Neural progenitor cell (in vitro differentiated cells): Measurements from ENCODE around the gene MOGAT3. TPM values are rescaled to one million over a fixed set of nuclear protein-coding genes. Genes with fewer than 3 reads are reported as not detected.
A peak's percentile ranks its signal among the peaks of the same experiment; 100 is the strongest.

Experiments
- DNase-seq: peaks from one replicate; pipeline ENCODE4 v3.0.0-alpha.2; 2016; ENCODE audit warnings: low spot score
- H2AFZ ChIP-seq: fragments of 200-600 bp; sonication (generic); replicated peaks from 2 replicates; pipeline ENCODE4 v1.6.1; 2016; ENCODE audit warnings: antibody characterized with exemption
- H3F3A ChIP-seq: fragments of 200-600 bp; sonication (generic); 2 replicates; pipeline ENCODE4 v1.6.1; 2016; ENCODE audit warnings: antibody characterized with exemption, low read depth
- H3K27ac ChIP-seq: fragments of 200-600 bp; sonication (generic); 2 replicates; pipeline ENCODE4 v1.5.1; 2016; ENCODE audit warnings: mild to moderate bottlenecking
- H3K27me3 ChIP-seq: fragments of 200-600 bp; sonication (generic); 2 replicates; pipeline ENCODE4 v1.6.1; 2016; ENCODE audit warnings: mild to moderate bottlenecking, moderate library complexity
- H3K36me3 ChIP-seq: fragments of 200-600 bp; sonication (generic); 2 replicates; pipeline ENCODE4 v1.5.1; 2016
- H3K4me1 ChIP-seq: fragments of 200-600 bp; sonication (generic); 2 replicates; pipeline ENCODE4 v1.6.1; 2016; ENCODE audit warnings: mixed run types
- H3K4me2 ChIP-seq: fragments of 200-600 bp; sonication (generic); 2 replicates; pipeline ENCODE4 v1.6.1; 2016
- H3K4me3 ChIP-seq: fragments of 200-600 bp; sonication (generic); 2 replicates; pipeline ENCODE4 v1.5.1; 2016
- H3K79me2 ChIP-seq: fragments of 200-600 bp; sonication (generic); 2 replicates; pipeline ENCODE4 v1.6.1; 2016; ENCODE audit warnings: low read depth
- H3K9ac ChIP-seq: fragments of 200-600 bp; sonication (generic); 2 replicates; pipeline ENCODE4 v1.6.1; 2016
- H3K9me3 ChIP-seq: fragments of 200-600 bp; sonication (generic); 2 replicates; pipeline ENCODE4 v1.5.1; 2016; ENCODE audit warnings: low read depth
- H4K20me1 ChIP-seq: fragments of 200-600 bp; sonication (generic); 2 replicates; pipeline ENCODE4 v1.6.1; 2016; ENCODE audit warnings: low read depth
- H3K27ac Mint-ChIP-seq: 3 replicates; pipeline ENCODE4 v1.8.0; 2021; ENCODE audit warnings: mixed read lengths
- H3K27me3 Mint-ChIP-seq: 2 replicates; pipeline ENCODE4 v1.8.0; 2022; ENCODE audit warnings: low read depth, mild to moderate bottlenecking, inconsistent platforms, moderate library complexity, mixed read lengths; ENCODE audit not compliant: insufficient read depth
- H3K36me3 Mint-ChIP-seq: 3 replicates; pipeline ENCODE4 v1.8.0; 2021; ENCODE audit warnings: mixed read lengths
- H3K4me1 Mint-ChIP-seq: 3 replicates; pipeline ENCODE4 v1.8.0; 2021; ENCODE audit warnings: mixed read lengths
- H3K4me3 Mint-ChIP-seq: 3 replicates; pipeline ENCODE4 v1.8.0; 2021; ENCODE audit warnings: mild to moderate bottlenecking, moderate library complexity, mixed read lengths
- H3K9me3 Mint-ChIP-seq: 3 replicates; pipeline ENCODE4 v1.8.0; 2020; ENCODE audit warnings: mixed read lengths
- EZH2 ChIP-seq: fragments of 200-600 bp; sonication (generic); IDR thresholded peaks from 2 replicates; pipeline ENCODE4 v1.6.1; 2017; ENCODE audit warnings: antibody characterized with exemption, mild to moderate bottlenecking, moderate library complexity
- EZH2phosphoT487 ChIP-seq: fragments of 200-600 bp; sonication (generic); IDR thresholded peaks from 2 replicates; pipeline ENCODE4 v1.6.1; 2017; ENCODE audit warnings: antibody characterized with exemption
- total RNA-seq: library from RNA; depleted of rRNA; stranded (reverse); fragments of >200 nt; gene quantifications from 2 replicates; pipeline ENCODE4 v1.2.3, GENCODE V29; 2015; ENCODE audit warnings: low replicate concordance
- TF ChIP-seq, protein P1 (sequence below): fragments of 200-600 bp; sonication (generic); IDR thresholded peaks from 2 replicates; pipeline ENCODE4 v1.5.1; 2017; ENCODE audit warnings: antibody characterized with exemption, mild to moderate bottlenecking

Gene MOGAT3
- total RNA-seq, 1 donor from 2014 or later, result not detected

DNA sequence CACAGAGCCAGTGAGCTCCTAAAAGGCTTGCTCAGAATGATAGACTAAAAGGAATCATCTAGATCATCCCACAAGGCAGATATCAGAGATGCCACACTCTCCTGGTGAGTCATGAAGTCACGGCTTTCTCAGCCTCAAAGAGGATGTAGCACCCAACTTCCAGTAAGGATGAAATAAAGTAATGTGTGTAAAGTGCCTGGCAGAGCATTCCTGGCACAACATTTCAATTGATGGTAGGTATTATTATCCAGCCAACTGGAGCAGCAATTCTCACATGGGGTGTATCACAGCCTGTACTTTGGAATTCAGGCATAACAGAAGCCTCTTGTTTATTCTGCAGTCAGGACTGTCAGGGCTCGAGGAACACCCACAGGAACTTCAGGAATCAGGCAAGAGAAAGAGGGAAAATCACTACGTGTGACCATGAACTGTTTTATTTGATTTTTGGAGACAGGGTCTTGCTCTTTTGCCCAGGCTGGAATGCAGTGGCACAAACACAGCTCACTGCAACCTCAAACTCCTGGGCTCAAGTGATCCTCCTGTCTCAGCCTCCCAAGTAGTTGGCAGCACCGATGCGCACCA is 15.5 kb downstream of the MOGAT3 start:
- peaks cover 14% of the 10 kb centered on the region for H3F3A ChIP-seq
- TF ChIP-seq, protein P1, sequence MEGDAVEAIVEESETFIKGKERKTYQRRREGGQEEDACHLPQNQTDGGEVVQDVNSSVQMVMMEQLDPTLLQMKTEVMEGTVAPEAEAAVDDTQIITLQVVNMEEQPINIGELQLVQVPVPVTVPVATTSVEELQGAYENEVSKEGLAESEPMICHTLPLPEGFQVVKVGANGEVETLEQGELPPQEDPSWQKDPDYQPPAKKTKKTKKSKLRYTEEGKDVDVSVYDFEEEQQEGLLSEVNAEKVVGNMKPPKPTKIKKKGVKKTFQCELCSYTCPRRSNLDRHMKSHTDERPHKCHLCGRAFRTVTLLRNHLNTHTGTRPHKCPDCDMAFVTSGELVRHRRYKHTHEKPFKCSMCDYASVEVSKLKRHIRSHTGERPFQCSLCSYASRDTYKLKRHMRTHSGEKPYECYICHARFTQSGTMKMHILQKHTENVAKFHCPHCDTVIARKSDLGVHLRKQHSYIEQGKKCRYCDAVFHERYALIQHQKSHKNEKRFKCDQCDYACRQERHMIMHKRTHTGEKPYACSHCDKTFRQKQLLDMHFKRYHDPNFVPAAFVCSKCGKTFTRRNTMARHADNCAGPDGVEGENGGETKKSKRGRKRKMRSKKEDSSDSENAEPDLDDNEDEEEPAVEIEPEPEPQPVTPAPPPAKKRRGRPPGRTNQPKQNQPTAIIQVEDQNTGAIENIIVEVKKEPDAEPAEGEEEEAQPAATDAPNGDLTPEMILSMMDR, result no peak
- no peaks in the 10 kb centered on the region for H3K9me3 ChIP-seq
- H3K36me3 ChIP-seq, result no peaks in the 10 kb centered on the region
- peaks cover 29% of the 10 kb centered on the region for H3K27me3 Mint-ChIP-seq
- no peak overlapping the region for H3K27ac ChIP-seq
- H3K36me3 Mint-ChIP-seq, result no peaks in the 10 kb centered on the region
- H3K9me3 Mint-ChIP-seq, result peaks cover 2% of the 10 kb centered on the region
- no peak overlapping the region for H2AFZ ChIP-seq
- H3K27me3 ChIP-seq, result peaks cover 19% of the 10 kb centered on the region
- H3K79me2 ChIP-seq, result no peaks in the 10 kb centered on the region
- no peak overlapping the region for H3K4me2 ChIP-seq
- no peaks in the 10 kb centered on the region for H3K4me1 ChIP-seq
- DNase-seq, result no peak
- H4K20me1 ChIP-seq, result no peaks in the 10 kb centered on the region
- no peak overlapping the region for H3K9ac ChIP-seq
- peaks cover 11% of the 10 kb centered on the region for H3K4me1 Mint-ChIP-seq
- no peak overlapping the region for H3K27ac Mint-ChIP-seq
- no peak overlapping the region for H3K4me3 ChIP-seq
- H3K4me3 Mint-ChIP-seq, result no peak overlapping the region

DNA sequence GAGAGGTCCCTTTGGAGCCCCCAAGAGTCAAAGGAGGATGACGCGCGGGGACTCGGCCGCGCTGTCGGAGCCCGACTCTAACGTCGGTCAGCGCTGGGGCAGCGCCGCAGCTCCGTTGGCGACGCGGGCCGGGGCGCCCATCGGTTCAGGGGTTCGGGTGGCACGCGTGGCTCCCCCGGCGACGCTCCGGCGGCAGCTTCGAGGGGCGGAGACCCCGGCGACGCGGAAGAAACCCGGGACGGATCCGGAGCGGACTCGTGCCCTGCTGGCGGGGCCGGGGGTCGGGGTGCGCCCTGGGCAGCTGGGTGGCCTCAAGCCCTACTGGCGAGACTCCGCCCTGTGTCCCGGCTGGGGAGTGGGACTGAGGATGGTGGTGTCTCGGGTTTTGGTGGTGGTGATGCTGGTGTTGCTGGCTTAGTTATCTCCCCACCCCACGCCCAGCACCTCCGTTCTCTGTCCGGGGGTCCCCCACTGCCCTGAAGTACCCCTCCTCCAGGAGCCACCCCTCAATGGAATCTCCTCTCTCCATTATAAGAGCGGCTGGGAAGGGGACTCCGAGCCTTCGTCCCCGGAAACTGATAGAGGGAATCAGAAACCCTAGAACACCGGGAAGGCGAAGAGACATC is 20.6 kb downstream of the MOGAT3 start, which contains the start of gene NAT16:
TSS of gene NAT16 (minus strand) at position 164 of the 626 bp plus-strand sequence. CDS start 5,486 bp downstream, outside the sequence.
- H4K20me1 ChIP-seq, result peaks cover 3% of the 10 kb centered on the region
- no peak within 1 kb of the TSS for H3K27ac ChIP-seq
- Mint-ChIP-seq H3K27me3 (peaks cover 54% of the 10 kb centered on the region), H3K4me3 (peak within 1 kb of the TSS; percentile 87), H3K4me1 (peaks cover 14% of the 10 kb centered on the region), H3K36me3 (no peaks in the 10 kb centered on the region), H3K27ac (no peak within 1 kb of the TSS), H3K9me3 (peaks cover 5% of the 10 kb centered on the region)
- H3K4me3 ChIP-seq, result peak within 1 kb of the TSS; percentile 70
- H3K79me2 ChIP-seq, result no peaks in the 10 kb centered on the region
- peaks cover 30% of the 10 kb centered on the region for H3F3A ChIP-seq
- H3K4me2 ChIP-seq, result peak within 1 kb of the TSS; percentile 98
- peaks cover 11% of the 10 kb centered on the region for H3K4me1 ChIP-seq
- H3K9ac ChIP-seq, result no peak within 1 kb of the TSS
- peak; percentile 89 for TF ChIP-seq EZH2phosphoT487
- peak; percentile 90 for TF ChIP-seq EZH2
- TF ChIP-seq, protein P1, result no peak
- H3K9me3 ChIP-seq, result no peaks in the 10 kb centered on the region
- peaks cover 70% of the 10 kb centered on the region for H3K27me3 ChIP-seq
- H2AFZ ChIP-seq, result peak within 1 kb of the TSS; percentile 85
- DNase-seq, result peak; percentile 46
- H3K36me3 ChIP-seq, result no peaks in the 10 kb centered on the region

DNA sequence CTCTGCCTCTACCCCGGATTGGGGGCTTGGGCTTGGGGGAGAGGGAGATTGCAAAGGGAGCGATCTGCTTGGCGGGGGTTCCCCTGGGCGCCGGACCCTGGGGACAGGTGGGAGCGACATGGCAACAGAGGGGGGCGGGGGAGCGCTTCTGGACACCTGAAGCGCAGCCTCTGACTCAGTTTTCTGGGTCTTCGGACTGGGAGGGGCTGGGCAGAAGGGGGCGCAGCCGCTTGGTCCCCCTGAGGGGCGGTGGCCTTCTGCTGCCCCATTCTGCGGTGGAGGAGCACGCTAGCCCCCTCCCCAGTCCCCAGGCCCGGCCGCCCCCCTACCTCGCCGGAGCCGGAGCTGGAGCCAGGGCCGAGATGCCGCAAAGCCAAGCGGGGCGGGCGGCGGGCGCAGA is 21.1 kb downstream of the MOGAT3 start:
- H3K4me2 ChIP-seq, result peak overlapping the region; percentile 98
- H3F3A ChIP-seq, result peaks cover 35% of the 10 kb centered on the region
- H3K4me3 Mint-ChIP-seq, result peak overlapping the region; percentile 87
- no peak overlapping the region for H3K27ac ChIP-seq
- no peaks in the 10 kb centered on the region for H3K36me3 Mint-ChIP-seq
- H3K4me1 Mint-ChIP-seq, result peaks cover 14% of the 10 kb centered on the region
- peaks cover 11% of the 10 kb centered on the region for H3K4me1 ChIP-seq
- H3K9me3 ChIP-seq, result no peaks in the 10 kb centered on the region
- H3K4me3 ChIP-seq, result peak overlapping the region; percentile 70
- peak; percentile 44 for DNase-seq
- H2AFZ ChIP-seq, result peak overlapping the region; percentile 85
- H3K27me3 ChIP-seq, result peaks cover 76% of the 10 kb centered on the region
- peaks cover 55% of the 10 kb centered on the region for H3K27me3 Mint-ChIP-seq
- H3K9me3 Mint-ChIP-seq, result peaks cover 5% of the 10 kb centered on the region
- TF ChIP-seq EZH2phosphoT487 (no peak), EZH2 (no peak)
- TF ChIP-seq, protein P1, result no peak
- no peak overlapping the region for H3K9ac ChIP-seq
- no peaks in the 10 kb centered on the region for H3K36me3 ChIP-seq
- H4K20me1 ChIP-seq, result peaks cover 3% of the 10 kb centered on the region
- H3K27ac Mint-ChIP-seq, result no peak overlapping the region
- H3K79me2 ChIP-seq, result no peaks in the 10 kb centered on the region
